Neural progenitor cell (in vitro differentiated cells): ENCODE results near the gene PACRG.

Source experiments
- EZH2phosphoT487 ChIP-seq: fragments of 200-600 bp; sonication (generic); IDR thresholded peaks from 2 replicates; pipeline ENCODE4 v1.6.1; 2017; ENCODE audit warnings: antibody characterized with exemption
- TF ChIP-seq, protein P1 (sequence below): fragments of 200-600 bp; sonication (generic); IDR thresholded peaks from 2 replicates; pipeline ENCODE4 v1.5.1; 2017; ENCODE audit warnings: antibody characterized with exemption, mild to moderate bottlenecking

DNA sequence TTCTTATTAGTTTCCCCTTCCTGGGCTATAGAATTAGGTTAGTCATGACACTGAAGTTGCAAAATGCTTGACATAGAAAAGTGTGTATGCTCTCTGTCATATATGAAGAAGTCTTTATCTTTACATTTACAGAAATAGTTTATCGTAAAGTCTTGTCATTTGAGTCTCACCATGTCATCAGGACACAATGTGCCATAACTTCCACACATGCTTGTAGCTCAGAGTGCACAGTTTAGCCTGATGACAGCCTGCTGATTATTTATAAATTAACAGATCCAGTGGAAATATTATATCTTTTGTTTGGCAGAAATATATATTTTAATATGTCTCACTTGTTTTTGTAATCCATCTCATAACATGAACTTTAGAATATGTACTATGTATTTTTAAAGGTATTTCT lies 399.8 kb downstream of the PACRG start:
- TF ChIP-seq, protein P1, sequence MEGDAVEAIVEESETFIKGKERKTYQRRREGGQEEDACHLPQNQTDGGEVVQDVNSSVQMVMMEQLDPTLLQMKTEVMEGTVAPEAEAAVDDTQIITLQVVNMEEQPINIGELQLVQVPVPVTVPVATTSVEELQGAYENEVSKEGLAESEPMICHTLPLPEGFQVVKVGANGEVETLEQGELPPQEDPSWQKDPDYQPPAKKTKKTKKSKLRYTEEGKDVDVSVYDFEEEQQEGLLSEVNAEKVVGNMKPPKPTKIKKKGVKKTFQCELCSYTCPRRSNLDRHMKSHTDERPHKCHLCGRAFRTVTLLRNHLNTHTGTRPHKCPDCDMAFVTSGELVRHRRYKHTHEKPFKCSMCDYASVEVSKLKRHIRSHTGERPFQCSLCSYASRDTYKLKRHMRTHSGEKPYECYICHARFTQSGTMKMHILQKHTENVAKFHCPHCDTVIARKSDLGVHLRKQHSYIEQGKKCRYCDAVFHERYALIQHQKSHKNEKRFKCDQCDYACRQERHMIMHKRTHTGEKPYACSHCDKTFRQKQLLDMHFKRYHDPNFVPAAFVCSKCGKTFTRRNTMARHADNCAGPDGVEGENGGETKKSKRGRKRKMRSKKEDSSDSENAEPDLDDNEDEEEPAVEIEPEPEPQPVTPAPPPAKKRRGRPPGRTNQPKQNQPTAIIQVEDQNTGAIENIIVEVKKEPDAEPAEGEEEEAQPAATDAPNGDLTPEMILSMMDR: no peak
- TF ChIP-seq EZH2phosphoT487: no peak
